ENCODE measurements around the gene HORMAD2.

The HORMAD2 gene

DNA sequence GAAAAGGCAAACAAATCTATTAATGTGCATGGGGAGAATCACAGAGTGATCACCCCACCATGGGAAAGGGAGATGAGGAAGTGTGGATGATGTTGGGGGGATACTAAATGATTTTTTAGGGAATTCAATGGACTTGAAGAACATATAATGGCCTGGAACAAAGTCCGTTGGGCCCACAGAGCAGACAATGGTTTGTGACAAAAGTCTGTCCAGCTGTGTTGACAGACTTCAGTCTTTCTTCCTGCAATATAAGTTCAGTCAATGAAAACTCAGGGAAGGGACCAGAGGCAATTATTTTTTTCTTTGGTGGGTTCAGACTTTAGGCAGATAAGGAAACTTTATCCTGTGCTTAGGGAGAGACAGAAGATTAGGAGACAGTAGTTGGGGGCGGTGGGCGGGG lies 18.0 kb upstream of the HORMAD2 start:
- Histone ChIP-seq H3K36me3 (replicated peaks) (no peaks in the 10 kb centered on the region), H3K27ac (no peak overlapping the region), H3K27me3 (replicated peaks) (no peaks in the 10 kb centered on the region), H3K4me3 (ENCODE audit: low read depth, low read length) (no peak overlapping the region)
- no peak for DNase-seq
- in situ Hi-C loops (cut with HindIII; ENCODE audit: low pct_ligation_motif_present, low sequenced_read_pairs) = no loop called here
- TF ChIP-seq, protein P1, sequence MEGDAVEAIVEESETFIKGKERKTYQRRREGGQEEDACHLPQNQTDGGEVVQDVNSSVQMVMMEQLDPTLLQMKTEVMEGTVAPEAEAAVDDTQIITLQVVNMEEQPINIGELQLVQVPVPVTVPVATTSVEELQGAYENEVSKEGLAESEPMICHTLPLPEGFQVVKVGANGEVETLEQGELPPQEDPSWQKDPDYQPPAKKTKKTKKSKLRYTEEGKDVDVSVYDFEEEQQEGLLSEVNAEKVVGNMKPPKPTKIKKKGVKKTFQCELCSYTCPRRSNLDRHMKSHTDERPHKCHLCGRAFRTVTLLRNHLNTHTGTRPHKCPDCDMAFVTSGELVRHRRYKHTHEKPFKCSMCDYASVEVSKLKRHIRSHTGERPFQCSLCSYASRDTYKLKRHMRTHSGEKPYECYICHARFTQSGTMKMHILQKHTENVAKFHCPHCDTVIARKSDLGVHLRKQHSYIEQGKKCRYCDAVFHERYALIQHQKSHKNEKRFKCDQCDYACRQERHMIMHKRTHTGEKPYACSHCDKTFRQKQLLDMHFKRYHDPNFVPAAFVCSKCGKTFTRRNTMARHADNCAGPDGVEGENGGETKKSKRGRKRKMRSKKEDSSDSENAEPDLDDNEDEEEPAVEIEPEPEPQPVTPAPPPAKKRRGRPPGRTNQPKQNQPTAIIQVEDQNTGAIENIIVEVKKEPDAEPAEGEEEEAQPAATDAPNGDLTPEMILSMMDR (IDR thresholded peaks at IDR 0.05; ENCODE audit: low read depth, low read length, missing control alignments) = no peak

DNA sequence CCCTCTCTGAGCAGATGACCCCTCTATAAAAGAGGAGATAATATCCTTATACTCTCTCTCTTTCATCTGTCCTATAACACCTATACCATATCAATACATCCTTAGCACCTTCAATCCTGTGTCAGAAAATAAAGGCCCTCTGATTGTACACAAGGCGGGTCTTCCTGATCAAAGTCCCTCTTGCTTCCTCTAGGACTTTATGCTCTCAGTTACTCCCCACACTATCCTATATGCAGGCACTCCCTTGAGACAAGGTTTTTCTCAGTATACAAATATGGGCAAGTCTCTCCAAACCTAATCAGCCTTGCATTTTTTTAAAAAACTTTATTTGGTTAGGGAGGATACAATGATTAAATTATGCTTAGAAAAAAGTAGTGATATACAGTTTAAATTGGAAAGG lies 17.3 kb upstream of the HORMAD2 start:
- TF ChIP-seq, protein P1 (IDR thresholded peaks at IDR 0.05; ENCODE audit: low read depth, low read length, missing control alignments) = no peak
- Histone ChIP-seq H3K36me3 (replicated peaks) (no peaks in the 10 kb centered on the region), H3K27me3 (replicated peaks) (no peaks in the 10 kb centered on the region), H3K4me3 (ENCODE audit: low read depth, low read length) (no peak overlapping the region), H3K27ac (no peak overlapping the region)
- no peak for DNase-seq
- in situ Hi-C loops (cut with HindIII; ENCODE audit: low pct_ligation_motif_present, low sequenced_read_pairs) = no loop called here

DNA sequence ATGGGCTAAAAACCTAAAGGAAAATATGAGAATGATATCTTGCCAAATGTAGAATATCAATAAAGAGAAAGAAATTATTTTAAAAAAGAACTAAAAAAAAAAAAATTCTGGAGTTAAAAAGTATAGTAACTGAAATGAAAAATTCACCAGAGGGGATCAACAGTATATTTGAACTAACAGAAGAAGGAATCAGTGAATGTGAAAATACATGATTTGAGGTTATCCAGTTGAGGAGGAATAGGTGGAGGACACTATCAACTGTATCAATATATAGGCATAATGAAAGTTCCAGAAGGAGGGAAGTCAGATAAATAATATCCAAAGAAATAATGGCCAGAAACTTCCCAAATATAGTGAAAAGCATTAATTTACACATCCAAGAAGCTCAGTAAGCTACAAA lies 16.1 kb upstream of the HORMAD2 start:
- H3K27ac ChIP-seq = no peak overlapping the region
- no peak for DNase-seq
- no peaks in the 10 kb centered on the region for H3K27me3 ChIP-seq (replicated peaks)
- in situ Hi-C loops (cut with HindIII; ENCODE audit: low pct_ligation_motif_present, low sequenced_read_pairs) = no loop called here
- no peaks in the 10 kb centered on the region for H3K36me3 ChIP-seq (replicated peaks)
- TF ChIP-seq, protein P1 (IDR thresholded peaks at IDR 0.05; ENCODE audit: low read depth, low read length, missing control alignments) = no peak
- H3K4me3 ChIP-seq (ENCODE audit: low read depth, low read length) = no peak overlapping the region

DNA sequence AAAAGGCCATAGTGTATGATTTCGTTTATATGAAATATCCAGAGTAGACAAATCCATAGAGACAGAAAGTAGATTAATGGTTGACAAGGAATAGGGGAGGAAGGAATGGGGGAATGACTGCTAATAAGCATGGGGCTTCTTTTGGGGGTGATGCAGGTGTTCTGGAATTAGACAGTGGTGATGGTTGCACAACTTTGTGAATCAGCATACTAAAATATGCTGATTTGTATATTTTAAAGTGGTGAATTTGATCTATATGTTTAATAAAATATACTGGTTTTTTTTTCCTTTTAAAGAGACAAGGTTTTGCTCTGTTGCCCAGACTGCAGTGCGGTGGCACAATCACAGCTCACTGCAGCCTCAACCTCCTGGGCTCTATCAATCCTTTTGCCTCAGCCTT lies 6.5 kb upstream of the HORMAD2 start:
- DNase-seq = no peak
- in situ Hi-C loops (cut with HindIII; ENCODE audit: low pct_ligation_motif_present, low sequenced_read_pairs) = no loop called here
- TF ChIP-seq, protein P1 (IDR thresholded peaks at IDR 0.05; ENCODE audit: low read depth, low read length, missing control alignments) = no peak

DNA sequence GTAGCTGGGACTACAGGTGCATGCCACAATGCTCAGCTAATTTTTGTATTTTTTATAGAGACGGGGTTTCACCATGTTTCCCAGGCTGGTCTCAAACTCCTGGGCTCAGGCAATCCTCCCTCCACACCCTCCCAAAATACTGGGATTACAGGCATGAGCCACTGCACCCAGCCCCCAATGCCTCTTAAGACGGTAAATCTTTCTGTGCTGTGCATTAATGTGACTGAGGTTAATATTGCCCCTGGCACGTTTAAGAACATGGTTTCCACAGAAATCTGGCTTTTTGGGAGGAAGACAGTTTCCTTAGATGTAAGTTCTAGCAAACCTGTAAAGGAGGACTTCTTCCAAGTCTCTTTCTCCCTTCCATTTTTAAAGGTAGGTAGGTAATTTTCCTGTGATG lies 6.1 kb upstream of the HORMAD2 start:
- DNase-seq = no peak
- Histone ChIP-seq H3K4me3 (ENCODE audit: low read depth, low read length) (no peak overlapping the region), H3K36me3 (replicated peaks) (no peaks in the 10 kb centered on the region), H3K27me3 (replicated peaks) (peaks cover 8% of the 10 kb centered on the region), H3K27ac (no peak overlapping the region)
- in situ Hi-C loops (cut with HindIII; ENCODE audit: low pct_ligation_motif_present, low sequenced_read_pairs) = no loop called here
- TF ChIP-seq, protein P1 (IDR thresholded peaks at IDR 0.05; ENCODE audit: low read depth, low read length, missing control alignments) = no peak

More for the DNA sequence above, 6.5 kb upstream of the HORMAD2 start:
- Histone ChIP-seq H3K27me3 (replicated peaks) (peaks cover 8% of the 10 kb centered on the region), H3K4me3 (ENCODE audit: low read depth, low read length) (no peak overlapping the region), H3K36me3 (replicated peaks) (no peaks in the 10 kb centered on the region), H3K27ac (no peak overlapping the region)

DNA sequence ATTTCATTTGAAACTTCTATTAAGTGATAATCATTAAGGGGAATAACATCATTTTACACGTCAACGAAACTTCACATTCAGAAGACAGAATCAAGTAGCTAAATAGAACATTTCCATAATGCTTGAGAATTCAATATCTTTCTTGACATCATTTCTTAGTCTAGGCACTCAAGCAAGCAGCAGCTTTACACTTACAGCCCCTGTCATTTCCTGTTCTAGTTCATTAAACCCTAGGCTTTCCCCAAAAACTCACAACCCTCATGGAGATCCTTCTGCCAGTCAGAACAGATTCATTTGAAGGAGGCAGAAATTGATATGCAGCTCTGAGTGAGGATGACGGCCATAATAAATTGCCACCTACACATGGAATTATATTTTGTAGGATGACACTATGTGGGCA lies 5.3 kb upstream of the HORMAD2 start:
- no peaks in the 10 kb centered on the region for H3K36me3 ChIP-seq (replicated peaks)
- TF ChIP-seq, protein P1 (IDR thresholded peaks at IDR 0.05; ENCODE audit: low read depth, low read length, missing control alignments) = no peak
- peaks cover 8% of the 10 kb centered on the region for H3K27me3 ChIP-seq (replicated peaks)
- no peak for DNase-seq
- no peak overlapping the region for H3K27ac ChIP-seq
- in situ Hi-C loops (cut with HindIII; ENCODE audit: low pct_ligation_motif_present, low sequenced_read_pairs) = no loop called here
- H3K4me3 ChIP-seq (ENCODE audit: low read depth, low read length) = no peak overlapping the region

All from brain microvascular endothelial cell (primary cell).